Lower lobe of right lung (tissue), 2 donors: ENCODE measurements around the gene KDM3B. TPM values are rescaled to one million over a fixed set of nuclear protein-coding genes. Genes with fewer than 3 reads are reported as not detected.

Experiments
- ATAC-seq, 2 donors: fragments of 200-7000 bp; cut with Tn5 transposase; one replicate each; pipeline ENCODE4 v1.9.1; 2020 to 2022; ENCODE audit warnings: mild to moderate bottlenecking in 2 of 2, moderate library complexity in 2 of 2
- DNase-seq: peaks from one replicate; pipeline ENCODE4 v3.0.0-alpha.2; 2020
- H3K27ac ChIP-seq: fragments of 200-600 bp; one replicate; pipeline ENCODE4 v1.8.0; 2022
- H3K27me3 ChIP-seq: fragments of 200-600 bp; one replicate; pipeline ENCODE4 v1.8.0; 2022; ENCODE audit warnings: low read depth
- H3K36me3 ChIP-seq: fragments of 200-600 bp; one replicate; pipeline ENCODE4 v1.8.0; 2022; ENCODE audit warnings: mild to moderate bottlenecking
- H3K4me1 ChIP-seq: fragments of 200-600 bp; one replicate; pipeline ENCODE4 v1.8.0; 2022
- H3K4me3 ChIP-seq: fragments of 200-600 bp; one replicate; pipeline ENCODE4 v1.8.0; 2022; ENCODE audit warnings: mild to moderate bottlenecking
- H3K9me3 ChIP-seq: fragments of 200-600 bp; one replicate; pipeline ENCODE4 v1.8.0; 2022
- CTCF ChIP-seq: fragments of 200-600 bp; IDR thresholded peaks from one replicate; pipeline ENCODE4 v1.8.0; 2022; ENCODE audit warnings: antibody characterized with exemption, mild to moderate bottlenecking
- intact Hi-C: fragments of 100-400 bp; cut with DNase I; formaldehyde crosslinking; loops from one replicate; pipeline ENCODE4 v1.11.0; 2022
- total RNA-seq: library from RNA; stranded (reverse); fragmentation: NEBNext Ultra II Directional; extraction: Animal tissue kit (Norgen Biotek cat#: 25700); gene quantifications from one replicate; pipeline ENCODE4 v1.2.1, GENCODE V29; 2021
- donor health status: DM: no; HTN: yes; CAD: no; lungs with severe emphysema.

KDM3B gene
- total RNA-seq, 1 donor from 2014 or later, result 67.1 TPM

GRCh38 chr5:138351056-138351455, 1.4 kb upstream of the KDM3B start:
- H3K4me1 ChIP-seq, result peaks cover 22% of the 10 kb centered on the region
- ATAC-seq (no peak), DNase-seq (no peak)
- no peak overlapping the region for H3K27ac ChIP-seq
- H3K9me3 ChIP-seq, result no peaks in the 10 kb centered on the region
- no peaks in the 10 kb centered on the region for H3K27me3 ChIP-seq
- TF ChIP-seq CTCF, result no peak
- peaks cover 34% of the 10 kb centered on the region for H3K36me3 ChIP-seq
- H3K4me3 ChIP-seq, result no peak overlapping the region
- intact Hi-C loops, result no loop called here

- Histone ChIP-seq H3K27ac (no peak overlapping the region), H3K9me3 (no peaks in the 10 kb centered on the region), H3K4me3 (no peak overlapping the region), H3K36me3 (peaks cover 30% of the 10 kb centered on the region), H3K4me1 (peaks cover 26% of the 10 kb centered on the region), H3K27me3 (no peaks in the 10 kb centered on the region)
- ATAC-seq (no peak), DNase-seq (no peak)
- no peak for TF ChIP-seq CTCF
- intact Hi-C loops, result no loop called here
Observed at GRCh38 chr5:138351517-138351916, 968 bp upstream of the KDM3B start.

GRCh38 chr5:138352722-138353559, 456 bp downstream of the KDM3B start:
- DNase-seq, result peak; percentile 78
- TF ChIP-seq CTCF, result peak; percentile 44
- intact Hi-C loops, result no loop called here
- Histone ChIP-seq H3K4me1 (peaks cover 29% of the 10 kb centered on the region), H3K36me3 (peaks cover 15% of the 10 kb centered on the region), H3K27ac (peak overlapping the region; percentile 98), H3K4me3 (peak overlapping the region; percentile 93), H3K27me3 (no peaks in the 10 kb centered on the region), H3K9me3 (no peaks in the 10 kb centered on the region)
- ATAC-seq, result peak; percentile 77 to 80

- no peak for DNase-seq
- Histone ChIP-seq H3K4me3 (peak overlapping the region; percentile 93), H3K4me1 (peaks cover 29% of the 10 kb centered on the region), H3K9me3 (no peaks in the 10 kb centered on the region), H3K27me3 (no peaks in the 10 kb centered on the region), H3K36me3 (peaks cover 9% of the 10 kb centered on the region), H3K27ac (peak overlapping the region; percentile 98)
- no peak for ATAC-seq
- intact Hi-C loops, result no loop called here
- TF ChIP-seq CTCF, result no peak
Observed at GRCh38 chr5:138353560-138354080, 1.1 kb downstream of the KDM3B start.

GRCh38 chr5:138354387-138354786, 1.9 kb downstream of the KDM3B start:
- no peaks in the 10 kb centered on the region for H3K27me3 ChIP-seq
- DNase-seq (no peak), ATAC-seq (no peak)
- H3K4me1 ChIP-seq, result peaks cover 29% of the 10 kb centered on the region
- no peaks in the 10 kb centered on the region for H3K9me3 ChIP-seq
- intact Hi-C loops, result no loop called here
- TF ChIP-seq CTCF, result no peak
- H3K4me3 ChIP-seq, result peak overlapping the region; percentile 93
- H3K27ac ChIP-seq, result peak overlapping the region; percentile 98
- peaks cover 3% of the 10 kb centered on the region for H3K36me3 ChIP-seq
